Hepatocyte (in vitro differentiated cells): ENCODE results near the gene ZNF683.

Source experiments
- EZH2 ChIP-seq: fragments of 200-600 bp; sonication (generic); IDR thresholded peaks from 2 replicates; pipeline ENCODE4 v1.6.1; 2016; ENCODE audit warnings: antibody characterized with exemption, mild to moderate bottlenecking, borderline replicate concordance
- EZH2phosphoT487 ChIP-seq: fragments of 200-600 bp; sonication (generic); IDR thresholded peaks from one replicate; pipeline ENCODE4 v1.6.1; 2018; ENCODE audit warnings: antibody characterized with exemption, mild to moderate bottlenecking, low read depth, moderate library complexity; ENCODE audit not compliant: unreplicated experiment, severe bottlenecking
- TF ChIP-seq, protein P1 (sequence below): fragments of 200-600 bp; sonication (generic); IDR thresholded peaks from 2 replicates; pipeline ENCODE4 v1.5.1; 2016; ENCODE audit warnings: antibody characterized with exemption, mild to moderate bottlenecking; ENCODE audit not compliant: poor library complexity

DNA sequence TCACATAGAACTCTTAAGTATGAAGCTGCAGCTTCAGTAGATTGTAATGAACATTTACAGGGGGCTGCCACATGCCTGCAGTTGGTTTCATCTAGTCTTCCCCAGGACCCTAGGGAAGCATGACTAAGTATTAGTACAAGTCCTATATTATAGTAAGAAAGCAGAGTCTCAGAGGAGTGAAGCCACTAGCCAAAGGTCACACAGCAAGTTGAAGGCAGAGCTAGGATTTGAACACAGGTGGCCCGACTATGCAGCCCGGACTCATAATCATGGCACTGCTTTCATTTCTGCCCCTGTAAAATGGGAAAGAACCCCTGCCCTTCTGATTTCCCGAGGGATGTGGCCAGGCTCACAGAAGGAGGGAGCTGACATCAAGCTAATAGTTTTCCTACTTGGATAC lies 10.2 kb downstream of the ZNF683 start:
- TF ChIP-seq, protein P1, sequence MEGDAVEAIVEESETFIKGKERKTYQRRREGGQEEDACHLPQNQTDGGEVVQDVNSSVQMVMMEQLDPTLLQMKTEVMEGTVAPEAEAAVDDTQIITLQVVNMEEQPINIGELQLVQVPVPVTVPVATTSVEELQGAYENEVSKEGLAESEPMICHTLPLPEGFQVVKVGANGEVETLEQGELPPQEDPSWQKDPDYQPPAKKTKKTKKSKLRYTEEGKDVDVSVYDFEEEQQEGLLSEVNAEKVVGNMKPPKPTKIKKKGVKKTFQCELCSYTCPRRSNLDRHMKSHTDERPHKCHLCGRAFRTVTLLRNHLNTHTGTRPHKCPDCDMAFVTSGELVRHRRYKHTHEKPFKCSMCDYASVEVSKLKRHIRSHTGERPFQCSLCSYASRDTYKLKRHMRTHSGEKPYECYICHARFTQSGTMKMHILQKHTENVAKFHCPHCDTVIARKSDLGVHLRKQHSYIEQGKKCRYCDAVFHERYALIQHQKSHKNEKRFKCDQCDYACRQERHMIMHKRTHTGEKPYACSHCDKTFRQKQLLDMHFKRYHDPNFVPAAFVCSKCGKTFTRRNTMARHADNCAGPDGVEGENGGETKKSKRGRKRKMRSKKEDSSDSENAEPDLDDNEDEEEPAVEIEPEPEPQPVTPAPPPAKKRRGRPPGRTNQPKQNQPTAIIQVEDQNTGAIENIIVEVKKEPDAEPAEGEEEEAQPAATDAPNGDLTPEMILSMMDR, result no peak
- TF ChIP-seq EZH2 (no peak), EZH2phosphoT487 (no peak)
